ENCODE data around the gene EXOC4.

Gene EXOC4

GRCh38 chr7:133369130-133369529, 116.3 kb downstream of the EXOC4 start:
- no peak for DNase-seq

GRCh38 chr7:133371616-133372015, 118.7 kb downstream of the EXOC4 start:
- no peak for DNase-seq

GRCh38 chr7:133372337-133372736, 119.5 kb downstream of the EXOC4 start:
- DNase-seq, result no peak

- no peak for DNase-seq
These were observed 123.6 kb downstream of the EXOC4 start for GRCh38 chr7:133376514-133376913.

- no peak for DNase-seq
These were observed 129.1 kb downstream of the EXOC4 start for GRCh38 chr7:133381965-133382364.

GRCh38 chr7:133382775-133383559, 130.1 kb downstream of the EXOC4 start:
- DNase-seq, result no peak

- no peak for DNase-seq
These were observed 133.3 kb downstream of the EXOC4 start for GRCh38 chr7:133386205-133386604.

- DNase-seq, result no peak
These were observed 136.8 kb downstream of the EXOC4 start for GRCh38 chr7:133389727-133390126.

- no peak for DNase-seq
These were observed 138.3 kb downstream of the EXOC4 start for GRCh38 chr7:133391206-133391605.

- no peak for DNase-seq
These were observed 141.5 kb downstream of the EXOC4 start for GRCh38 chr7:133394369-133394768.

- DNase-seq, result peak; percentile 8
These were observed 142.7 kb downstream of the EXOC4 start for GRCh38 chr7:133395551-133395950.

- no peak for DNase-seq
These were observed 145.6 kb downstream of the EXOC4 start for GRCh38 chr7:133398506-133398905.

- no peak for DNase-seq
These were observed 148.3 kb downstream of the EXOC4 start for GRCh38 chr7:133401225-133401624.

GRCh38 chr7:133408212-133408611, 155.3 kb downstream of the EXOC4 start:
- no peak for DNase-seq

- DNase-seq, result no peak
These were observed 156.5 kb downstream of the EXOC4 start for GRCh38 chr7:133409421-133409820.

- DNase-seq, result no peak
These were observed 157.1 kb downstream of the EXOC4 start for GRCh38 chr7:133409966-133410365.

- DNase-seq, result no peak
These were observed 158.5 kb downstream of the EXOC4 start for GRCh38 chr7:133411395-133411794.

- DNase-seq, result no peak
These were observed 160.1 kb downstream of the EXOC4 start for GRCh38 chr7:133412942-133413341.

GRCh38 chr7:133419041-133419440, 166.2 kb downstream of the EXOC4 start:
- no peak for DNase-seq

GRCh38 chr7:133423618-133424017, 170.7 kb downstream of the EXOC4 start:
- DNase-seq, result no peak

- DNase-seq, result no peak
These were observed 175.4 kb downstream of the EXOC4 start for GRCh38 chr7:133428326-133428725.

- DNase-seq, result no peak
These were observed 176.0 kb downstream of the EXOC4 start for GRCh38 chr7:133428876-133429275.

GRCh38 chr7:133429371-133429770, 176.5 kb downstream of the EXOC4 start:
- no peak for DNase-seq

- DNase-seq, result no peak
These were observed 178.4 kb downstream of the EXOC4 start for GRCh38 chr7:133431134-133431724.
